ENCODE results near the gene SMYD3.
"Not testable (repeated sequence)": the region's sequence is repeated elsewhere in the genome, so short reads cannot be mapped to it uniquely, and the experiment has no call there.

Gene SMYD3

DNA sequence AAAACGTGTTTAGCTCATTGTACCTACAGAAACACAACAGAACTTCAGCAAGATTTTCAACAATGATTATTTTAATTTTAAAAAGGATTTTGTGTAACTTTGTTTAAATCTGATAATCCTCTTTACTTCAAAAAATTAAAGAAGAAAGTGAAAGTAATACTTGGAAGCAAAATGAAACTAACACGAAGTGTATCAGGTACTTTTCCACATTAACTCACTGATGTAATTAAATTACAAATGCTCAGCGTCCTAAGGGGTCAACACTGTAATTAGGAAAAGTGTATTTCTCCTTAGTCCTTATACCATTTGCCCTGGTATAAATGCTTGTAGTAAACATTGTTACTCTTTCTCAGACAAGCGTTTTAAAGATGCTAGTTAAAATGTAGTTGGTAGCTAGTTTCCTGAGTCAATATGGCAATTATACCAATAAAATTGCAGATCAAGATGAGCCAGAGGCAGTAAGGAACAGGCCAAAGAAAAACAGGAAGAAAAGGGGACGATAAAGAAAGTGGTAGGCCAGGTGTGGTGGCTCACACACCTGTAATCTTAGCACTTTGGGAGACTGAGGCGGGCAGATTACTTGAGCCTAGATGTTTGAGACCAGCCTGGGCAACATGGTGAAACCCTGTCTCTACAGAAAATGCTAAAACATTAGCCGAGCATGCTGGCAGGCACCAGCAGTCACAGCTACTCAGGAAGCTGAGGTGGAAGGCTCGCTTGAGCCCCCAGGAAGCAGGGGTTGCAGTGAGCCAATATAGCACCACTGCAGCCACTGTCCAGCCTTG lies 553.0 kb downstream of the SMYD3 start:
- DNase-seq (ENCODE audit: low spot score) = peak; percentile 1

DNA sequence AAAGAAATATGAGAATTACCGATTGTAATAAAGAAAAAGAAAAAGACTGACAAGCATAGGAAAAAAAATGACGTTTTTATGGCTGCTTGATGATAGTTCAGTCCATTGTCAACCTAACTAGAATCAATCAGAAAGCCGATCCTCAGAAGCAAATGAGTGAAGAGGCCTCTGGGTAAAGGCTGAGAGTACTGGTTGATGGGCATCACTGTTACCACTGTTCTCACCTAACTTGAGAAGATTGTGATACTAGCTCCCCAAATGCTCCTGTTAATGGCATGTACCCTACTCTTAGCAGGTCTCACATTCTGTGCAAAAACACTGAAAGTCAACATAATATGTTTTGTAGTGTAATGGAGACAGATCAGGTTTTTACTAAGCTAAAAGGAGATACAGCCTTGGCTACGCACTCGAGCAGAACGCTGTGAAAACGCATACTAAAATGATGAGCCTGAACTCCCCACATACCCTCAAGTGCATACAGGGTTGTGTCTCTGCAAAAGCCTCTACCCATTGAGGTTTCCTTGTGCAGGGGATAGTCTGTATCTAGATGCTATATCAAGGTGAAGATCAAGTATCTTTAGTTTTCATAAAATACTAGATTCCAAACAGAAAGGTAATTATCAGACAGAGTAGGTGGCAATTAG lies 554.6 kb downstream of the SMYD3 start:
- DNase-seq (ENCODE audit: low spot score) = no peak

DNA sequence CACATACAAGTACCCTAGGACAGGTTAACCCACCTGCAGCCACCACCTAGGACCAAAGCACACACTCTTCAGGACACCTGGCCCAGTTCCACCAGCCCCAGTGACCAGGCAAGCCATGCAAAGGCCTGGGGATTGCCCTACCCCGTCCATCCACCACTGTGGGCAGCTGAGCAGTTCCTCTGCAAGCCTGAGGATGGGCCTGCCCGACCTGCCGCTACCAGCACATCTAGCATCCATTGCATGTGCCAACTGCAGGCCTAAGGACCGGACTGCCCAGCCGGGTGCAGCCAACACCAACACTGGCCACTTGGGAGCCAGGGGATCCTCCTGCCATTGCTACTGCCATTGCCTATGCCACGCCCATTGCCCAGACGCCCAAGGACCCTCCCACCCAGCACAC lies 558.3 kb downstream of the SMYD3 start:
- no peak for DNase-seq (ENCODE audit: low spot score)

DNA sequence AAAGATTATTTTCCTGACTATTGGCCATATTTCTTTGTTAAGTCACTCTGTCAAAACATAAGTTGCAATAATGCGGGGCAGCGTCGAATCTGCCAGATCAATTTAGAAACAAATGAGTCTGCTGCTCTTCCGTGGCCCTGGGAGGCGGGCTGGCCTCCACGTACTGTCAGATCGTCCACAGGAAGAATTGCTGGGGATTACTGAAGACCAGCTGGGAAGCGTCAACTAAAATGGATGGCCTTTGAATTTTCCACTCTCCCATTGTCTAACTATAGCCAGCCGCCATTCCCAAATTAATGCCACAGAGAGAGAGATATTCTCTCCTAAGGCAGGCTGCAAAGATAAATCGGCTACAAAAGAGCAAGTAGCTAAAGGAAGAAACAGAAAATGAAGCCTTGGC lies 560.2 kb downstream of the SMYD3 start:
- no peak for DNase-seq (ENCODE audit: low spot score)

DNA sequence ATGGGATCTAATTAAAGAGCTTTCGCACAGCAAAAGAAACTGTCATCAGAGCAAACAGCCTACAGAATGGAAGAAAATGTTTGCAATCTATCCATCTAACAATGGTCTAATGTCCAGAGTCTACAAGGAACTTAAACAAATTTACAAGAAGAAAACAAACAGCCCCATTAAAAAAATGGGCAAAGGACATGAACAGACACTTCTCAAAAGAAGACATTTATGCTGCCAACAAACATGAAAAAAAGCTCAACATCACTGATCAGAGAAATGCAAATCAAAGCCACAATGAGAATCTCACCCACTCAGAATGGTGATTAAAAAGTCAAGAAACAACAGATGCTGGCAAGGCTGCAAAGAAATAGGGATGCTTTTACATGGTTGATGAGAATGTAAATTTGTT lies 561.9 kb downstream of the SMYD3 start:
- DNase-seq (ENCODE audit: low spot score) = not testable (repeated sequence)

DNA sequence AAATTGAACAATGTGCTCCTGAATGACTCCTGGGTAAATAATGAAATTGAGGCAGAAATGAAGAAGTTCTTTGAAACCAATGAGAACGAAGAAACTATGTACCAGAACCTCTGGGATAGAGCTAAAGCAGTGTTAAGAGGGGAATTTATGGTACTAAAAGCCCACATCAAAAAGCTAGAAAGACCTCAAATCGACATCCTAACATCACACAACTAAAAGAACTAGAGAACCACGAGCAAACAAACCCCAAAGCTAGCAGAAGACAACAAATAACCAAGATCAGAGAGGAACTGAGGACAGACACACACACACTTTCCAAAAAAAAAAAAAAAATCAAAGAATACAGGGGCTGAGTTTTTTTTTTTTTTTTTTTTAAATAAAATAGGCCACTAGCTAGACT lies 564.2 kb downstream of the SMYD3 start:
- DNase-seq (ENCODE audit: low spot score) = no peak

DNA sequence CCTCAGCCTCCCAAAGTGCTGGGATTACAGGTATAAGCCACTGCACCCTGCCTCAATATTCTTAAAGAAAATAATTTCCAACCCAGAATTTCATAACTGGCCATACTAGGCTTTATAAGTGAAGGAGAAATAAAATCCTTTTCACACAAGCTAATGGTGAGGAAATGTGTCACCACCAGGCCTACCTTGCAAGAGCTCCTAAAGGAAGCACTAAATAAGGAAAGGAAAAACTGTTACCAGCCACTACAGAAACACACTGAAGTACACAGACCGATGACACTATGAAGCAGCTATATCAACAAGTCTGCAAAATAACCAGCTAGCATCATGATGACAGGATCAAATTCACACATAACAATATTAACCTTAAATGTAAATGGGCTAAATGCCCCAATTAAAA lies 565.3 kb downstream of the SMYD3 start:
- DNase-seq (ENCODE audit: low spot score) = not testable (repeated sequence)

DNA sequence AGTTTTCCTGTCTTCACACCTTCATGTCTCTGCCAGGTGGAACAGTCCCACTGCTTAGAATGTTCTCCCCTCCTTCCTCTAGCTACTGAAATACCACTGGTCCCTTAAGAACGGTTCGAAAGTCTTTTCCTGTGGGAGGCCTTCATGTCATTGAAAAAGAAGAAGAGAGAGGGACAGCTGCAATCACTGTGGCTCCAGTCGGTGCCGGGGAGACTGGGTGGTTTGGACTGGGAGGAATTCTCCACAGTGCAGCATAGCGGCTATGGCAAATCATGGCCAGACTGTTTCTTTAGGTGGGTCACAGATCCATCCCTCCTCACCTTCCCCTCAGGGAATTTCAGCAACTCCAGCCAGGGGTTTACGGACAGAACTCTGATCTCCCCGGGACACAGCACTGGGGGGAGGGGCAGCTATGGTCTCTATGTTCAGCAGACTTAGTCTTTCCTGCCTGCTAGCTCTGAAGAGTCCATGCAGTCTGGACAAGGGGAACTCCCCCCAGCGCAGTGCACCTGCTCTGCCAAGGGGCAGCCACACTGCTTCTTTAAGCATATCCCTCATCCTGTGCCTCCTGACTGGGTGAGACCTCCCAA lies 567.2 kb downstream of the SMYD3 start:
- DNase-seq (ENCODE audit: low spot score) = no peak

DNA sequence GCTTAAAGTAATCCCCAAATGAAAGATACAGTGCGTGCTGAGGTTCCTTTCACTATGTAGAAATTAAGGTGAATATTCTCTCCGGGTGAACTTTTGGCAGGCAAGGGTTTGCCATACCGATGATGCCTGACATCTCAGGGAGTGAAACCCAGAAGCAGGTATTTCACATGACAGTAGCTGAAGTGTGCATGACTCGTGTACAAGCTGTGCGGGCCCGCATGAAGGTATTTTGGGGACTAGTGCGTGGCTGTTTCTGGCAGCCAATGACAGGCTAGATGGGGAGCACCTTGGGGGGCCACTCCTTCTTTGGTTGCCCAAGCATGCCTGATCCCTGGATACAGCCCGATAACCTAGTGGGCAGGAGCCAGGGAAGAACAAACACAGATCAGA lies 569.0 kb downstream of the SMYD3 start:
- no peak for DNase-seq (ENCODE audit: low spot score)

DNA sequence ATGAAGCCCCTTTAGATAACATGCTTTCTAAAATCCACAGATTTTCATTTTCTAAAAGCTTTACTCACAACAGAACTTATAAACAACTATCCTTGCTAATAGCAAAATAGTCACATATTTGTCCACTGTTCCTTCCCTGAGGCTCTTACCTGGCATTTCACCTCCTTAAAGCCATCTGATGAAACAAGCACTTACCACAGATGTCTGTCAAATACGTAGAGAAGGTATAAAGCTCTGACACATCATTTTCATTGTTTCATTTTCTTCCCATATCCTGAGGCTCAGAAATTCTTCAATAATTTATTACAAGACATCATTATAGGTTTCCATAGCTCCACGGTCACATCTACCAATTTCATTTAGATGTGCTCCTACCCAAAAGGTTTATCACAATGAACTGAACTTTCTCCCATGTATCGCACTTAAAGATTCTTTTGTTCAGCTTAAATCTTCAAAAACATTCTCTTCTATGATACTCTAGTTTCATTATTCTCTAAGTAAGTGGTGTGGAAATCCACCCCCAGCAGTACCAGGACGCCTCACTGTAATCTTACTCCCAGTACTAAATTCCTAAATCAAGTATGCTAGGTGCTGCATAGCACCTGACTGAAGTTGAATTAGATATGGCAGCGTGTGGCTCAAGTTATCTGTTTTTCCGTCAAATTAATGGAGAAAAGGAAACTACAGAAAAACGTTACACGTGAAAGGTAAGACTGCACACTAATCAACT lies 569.6 kb downstream of the SMYD3 start:
- no peak for DNase-seq (ENCODE audit: low spot score)

DNA sequence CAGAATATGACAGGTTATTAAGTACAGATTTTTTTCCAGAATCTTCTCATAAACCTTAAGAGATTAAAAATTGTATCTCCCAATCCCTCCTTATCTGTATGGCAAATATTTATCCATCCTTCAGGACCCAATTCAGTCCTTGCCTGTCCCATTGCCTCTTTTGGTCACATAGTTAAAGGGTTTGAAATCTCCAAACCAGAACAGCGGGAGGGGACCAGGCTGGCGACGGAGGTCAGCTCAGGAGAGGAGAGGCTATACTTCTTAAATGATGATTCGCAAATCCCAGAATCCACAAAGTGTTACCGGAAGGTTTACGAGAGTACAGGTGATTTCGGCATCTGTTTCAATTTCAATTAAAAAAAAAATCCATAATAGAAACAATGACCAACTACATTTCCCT lies 572.7 kb downstream of the SMYD3 start:
- DNase-seq (ENCODE audit: low spot score) = no peak

DNA sequence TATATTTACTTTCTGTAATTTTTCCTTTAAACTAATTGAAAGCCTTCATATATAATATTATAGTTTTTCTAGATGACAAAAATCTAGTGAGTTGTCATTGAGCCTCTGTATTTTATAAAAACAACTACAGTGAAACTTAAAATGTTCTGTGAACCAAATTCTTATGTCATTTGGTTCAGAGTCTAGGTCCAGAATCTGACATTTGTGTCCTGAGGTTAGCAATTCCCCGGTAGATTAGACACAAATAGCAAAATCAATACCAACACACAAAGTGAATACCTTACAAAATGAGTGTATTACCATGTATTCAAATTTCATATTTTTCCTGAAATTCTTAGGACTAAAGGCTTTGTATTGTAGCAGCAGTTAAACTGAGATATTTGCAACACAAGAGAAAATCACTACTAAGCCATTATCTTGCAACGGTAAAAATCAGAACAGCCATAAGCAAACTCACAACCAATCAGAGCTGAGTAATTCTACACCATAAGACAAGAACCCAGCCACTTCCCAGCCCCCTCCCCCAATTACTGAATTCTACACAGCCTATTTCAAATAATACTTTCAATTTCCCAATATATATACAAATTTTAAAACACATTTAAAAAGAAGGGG lies 573.5 kb downstream of the SMYD3 start:
- DNase-seq (ENCODE audit: low spot score) = no peak

DNA sequence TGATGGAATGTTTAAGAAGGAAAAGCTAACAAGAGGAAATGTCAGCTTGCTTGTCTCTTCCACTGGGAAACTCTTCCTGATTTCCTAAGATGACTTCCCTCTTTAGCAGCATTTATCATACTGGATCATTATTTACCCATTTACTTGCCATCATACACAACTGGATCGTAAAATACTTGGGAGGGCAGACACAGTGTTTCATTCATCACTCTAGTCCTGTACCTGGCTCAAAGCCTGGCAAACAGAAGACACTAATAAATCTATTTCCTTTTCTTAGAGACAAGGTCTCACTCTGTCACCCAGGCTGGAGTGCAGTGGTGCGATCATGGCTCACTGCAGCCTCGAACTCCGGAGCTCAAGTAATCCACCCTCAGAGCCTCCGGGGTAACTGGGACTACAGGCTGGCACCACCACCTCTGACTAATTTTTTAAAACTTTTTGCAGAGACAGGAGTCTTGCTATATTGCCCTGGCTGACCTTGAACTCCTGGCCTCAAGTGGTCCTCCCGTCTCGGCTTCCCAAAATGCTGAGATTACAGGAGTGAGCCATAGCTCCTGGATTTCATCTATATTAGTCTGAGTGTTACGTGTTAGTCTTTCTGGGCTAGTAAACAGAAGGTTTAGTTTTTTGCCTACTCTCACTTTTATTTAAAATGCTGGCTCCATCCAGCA lies 574.6 kb downstream of the SMYD3 start:
- DNase-seq (ENCODE audit: low spot score) = no peak

DNA sequence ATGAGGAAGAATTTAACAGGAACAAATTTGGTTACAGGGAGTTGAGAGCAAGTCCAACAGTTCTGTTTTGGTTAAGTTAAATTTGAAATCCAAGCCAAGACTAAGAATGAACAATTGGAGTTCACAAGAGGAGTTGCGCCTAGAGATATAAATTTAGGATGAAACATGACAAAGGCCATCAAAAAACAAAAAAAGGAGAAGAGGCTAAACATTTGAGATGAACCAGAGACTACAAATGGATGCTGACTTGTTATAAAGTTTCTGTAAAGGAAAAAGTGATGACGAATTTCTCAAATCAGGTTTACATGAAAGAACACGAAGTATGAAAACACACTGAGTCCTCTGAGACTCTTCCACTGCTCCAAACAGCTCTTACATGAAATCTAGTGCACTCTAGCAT lies 575.6 kb downstream of the SMYD3 start:
- DNase-seq (ENCODE audit: low spot score) = no peak

DNA sequence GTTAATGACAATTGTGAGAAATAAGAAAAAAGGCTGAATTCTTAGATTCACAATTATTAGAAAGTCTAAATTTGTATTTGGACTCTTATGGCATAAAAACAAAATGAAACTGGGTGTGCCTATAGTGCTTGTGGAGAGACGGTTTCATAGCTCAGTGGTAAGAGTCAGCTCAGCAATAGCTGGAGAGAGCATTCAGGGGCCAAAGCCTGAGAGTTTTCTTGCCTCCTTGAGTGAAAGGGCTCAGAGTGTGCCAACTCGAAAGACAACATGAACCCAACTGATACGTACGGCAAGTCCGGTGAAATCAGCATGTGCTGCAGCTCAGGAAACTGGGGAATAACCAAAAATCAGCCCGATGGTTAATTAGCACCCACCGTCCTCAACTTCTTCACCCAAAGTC lies 577.9 kb downstream of the SMYD3 start:
- DNase-seq (ENCODE audit: low spot score) = no peak

DNA sequence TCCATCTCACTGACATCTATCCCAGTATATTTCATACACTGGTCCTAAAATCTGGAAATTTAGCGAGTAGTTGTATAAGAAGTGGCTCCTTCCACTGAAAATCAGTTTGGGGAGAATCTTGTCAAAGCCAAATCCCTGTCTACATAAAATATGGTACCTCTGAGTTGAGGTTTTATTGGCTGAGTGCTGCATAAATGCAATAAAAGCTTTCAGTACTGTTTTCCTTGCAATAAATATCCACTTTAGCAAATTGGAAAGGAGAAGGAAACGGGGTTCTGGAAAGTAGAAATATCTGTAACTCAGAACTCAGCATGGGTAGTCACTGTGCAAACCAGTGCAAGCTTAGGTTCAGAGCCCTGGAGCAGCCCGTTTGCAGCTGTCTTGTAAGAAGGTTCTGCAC lies 580.2 kb downstream of the SMYD3 start:
- DNase-seq (ENCODE audit: low spot score) = no peak

DNA sequence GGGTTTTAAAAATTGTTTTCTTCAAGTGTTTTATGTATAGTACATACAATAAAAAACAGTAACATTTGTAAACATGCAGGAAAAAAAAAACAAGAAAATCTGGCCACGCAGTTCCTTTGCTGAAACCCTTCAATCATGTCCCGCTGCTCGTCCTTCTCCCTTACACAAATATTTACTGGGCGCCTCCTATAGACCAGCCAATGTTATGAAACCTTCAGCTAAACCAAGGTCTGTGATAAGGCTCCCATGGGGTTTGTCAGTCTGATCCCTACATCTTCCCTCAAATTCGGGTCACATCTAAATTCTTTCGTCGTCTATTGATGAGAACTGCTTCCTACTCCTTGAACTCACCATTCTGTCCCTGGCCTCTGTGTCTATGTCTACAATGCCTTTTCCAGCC lies 583.9 kb downstream of the SMYD3 start:
- DNase-seq (ENCODE audit: low spot score) = no peak

DNA sequence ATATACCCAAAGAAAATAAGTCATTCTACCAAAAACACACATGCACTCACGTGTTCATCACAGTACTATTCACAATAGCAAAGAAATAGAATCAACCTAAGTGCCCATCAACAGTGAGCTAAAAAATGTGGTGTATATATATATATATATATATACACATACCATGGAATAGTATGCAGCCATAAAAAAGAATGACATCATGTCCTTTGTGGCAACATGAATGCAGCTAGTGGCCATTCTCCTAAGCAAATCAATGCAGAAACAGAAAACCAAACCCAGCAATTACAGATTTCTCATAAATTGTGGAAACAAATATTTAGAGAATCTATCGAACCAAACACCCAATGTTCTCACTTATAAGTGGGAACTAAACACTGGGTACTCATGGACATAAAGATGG lies 585.7 kb downstream of the SMYD3 start:
- no peak for DNase-seq (ENCODE audit: low spot score)

DNA sequence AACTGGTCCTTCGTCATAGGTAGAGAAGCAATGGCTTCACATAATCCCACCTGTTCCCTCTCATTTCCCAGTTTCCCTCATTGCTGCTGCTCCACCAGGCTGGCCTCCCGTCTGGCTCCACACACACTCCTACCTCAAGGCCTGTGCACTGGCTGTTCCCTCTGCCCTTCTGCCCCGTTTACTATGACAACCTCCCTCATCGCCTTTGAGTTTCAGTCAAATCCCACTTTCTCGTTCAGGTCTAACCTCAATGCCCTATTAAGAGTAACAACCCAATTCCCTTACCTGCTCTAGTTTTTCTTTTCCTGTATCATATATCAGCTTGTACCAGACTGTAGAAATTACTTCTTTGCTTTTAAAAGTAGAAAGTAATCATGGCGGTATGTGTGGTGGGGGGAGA lies 589.7 kb downstream of the SMYD3 start:
- no peak for DNase-seq (ENCODE audit: low spot score)

DNA sequence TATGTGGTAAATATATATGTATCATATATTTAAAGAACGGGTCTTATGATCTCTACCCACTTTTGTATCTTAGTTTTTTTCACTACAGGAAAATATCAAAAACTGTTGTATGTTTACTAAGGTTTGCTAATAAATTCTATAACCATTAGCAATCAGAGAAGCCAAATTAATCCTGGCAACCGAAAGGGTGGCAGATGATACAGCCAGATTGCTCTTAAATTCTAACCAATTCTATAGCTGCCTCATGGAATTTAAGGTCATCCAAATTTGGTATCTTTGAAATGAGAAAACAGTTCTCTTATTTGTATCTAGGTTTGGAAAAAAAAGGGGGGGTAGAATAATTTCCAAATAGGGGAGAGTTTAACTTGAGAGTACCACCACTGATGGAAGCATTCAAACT lies 591.2 kb downstream of the SMYD3 start:
- no peak for DNase-seq (ENCODE audit: low spot score)

DNA sequence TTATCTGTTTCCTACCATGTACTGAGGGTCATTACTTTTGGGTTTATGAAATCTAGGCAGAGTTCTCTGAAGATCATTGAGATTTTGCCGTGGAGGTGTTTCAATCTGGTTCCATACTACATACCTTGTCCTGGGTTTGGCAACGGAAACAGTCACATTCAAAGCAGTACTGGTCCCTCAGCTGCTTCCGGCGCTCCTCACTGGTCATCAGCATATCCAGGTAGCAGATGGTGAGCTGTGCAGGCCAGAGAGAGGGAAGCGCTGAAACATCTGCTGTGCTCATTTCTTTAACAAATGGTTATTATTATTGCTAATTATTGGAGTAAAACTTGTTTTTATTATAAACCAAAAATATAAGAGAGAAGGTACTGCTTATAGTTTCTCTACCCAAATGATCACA lies 591.7 kb downstream of the SMYD3 start:
- DNase-seq (ENCODE audit: low spot score) = no peak

DNA sequence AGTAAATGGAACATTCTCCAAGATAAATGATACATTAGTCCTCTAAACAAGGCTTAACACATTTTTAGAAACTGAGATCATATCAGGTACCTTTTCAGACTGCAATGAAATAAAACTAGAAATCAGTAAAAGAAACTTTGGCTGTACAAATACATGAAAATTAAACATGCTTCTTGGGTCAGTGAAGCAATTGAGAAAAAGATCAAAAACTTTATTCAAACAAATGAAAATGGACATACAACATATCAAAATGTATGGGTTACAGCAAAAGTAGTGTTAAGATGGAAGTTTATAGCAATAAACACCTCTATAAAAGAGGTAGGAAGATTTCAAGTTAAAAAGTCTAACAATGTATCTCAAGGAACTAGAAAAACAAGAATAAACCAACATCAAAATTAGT lies 598.5 kb downstream of the SMYD3 start:
- no peak for DNase-seq (ENCODE audit: low spot score)
